Adipocyte (in vitro differentiated cells): ENCODE measurements around the gene CASZ1.

ENCODE experiments used
- DNase-seq: peaks from one replicate; pipeline ENCODE4 v3.0.0-alpha.2; 2015; ENCODE audit warnings: low read depth
- H3K27me3 ChIP-seq: replicated peaks from 2 replicates; pipeline ENCODE4 v1.7.0; 2013; ENCODE audit warnings: mild to moderate bottlenecking, low read length, moderate library complexity; ENCODE audit not compliant: control insufficient read depth, insufficient read depth
- H3K36me3 ChIP-seq: 2 replicates; pipeline ENCODE4 v1.7.0; 2013; ENCODE audit warnings: low read length, mild to moderate bottlenecking, moderate library complexity; ENCODE audit not compliant: control insufficient read depth, insufficient read depth, severe bottlenecking
- H3K4me1 ChIP-seq: 2 replicates; pipeline ENCODE4 v1.7.0; 2013; ENCODE audit warnings: mild to moderate bottlenecking, low read length, moderate library complexity; ENCODE audit not compliant: control insufficient read depth, insufficient read depth
- H3K4me3 ChIP-seq: 2 replicates; pipeline ENCODE4 v1.7.0; 2013; ENCODE audit warnings: mild to moderate bottlenecking, low read length, moderate library complexity
- H3K9ac ChIP-seq: 2 replicates; pipeline ENCODE4 v1.7.0; 2013; ENCODE audit warnings: mild to moderate bottlenecking, low read length, moderate library complexity
- H3K9me3 ChIP-seq: 2 replicates; pipeline ENCODE4 v1.7.0; 2013; ENCODE audit warnings: mild to moderate bottlenecking, low read length, moderate library complexity; ENCODE audit not compliant: control insufficient read depth

The CASZ1 gene

DNA sequence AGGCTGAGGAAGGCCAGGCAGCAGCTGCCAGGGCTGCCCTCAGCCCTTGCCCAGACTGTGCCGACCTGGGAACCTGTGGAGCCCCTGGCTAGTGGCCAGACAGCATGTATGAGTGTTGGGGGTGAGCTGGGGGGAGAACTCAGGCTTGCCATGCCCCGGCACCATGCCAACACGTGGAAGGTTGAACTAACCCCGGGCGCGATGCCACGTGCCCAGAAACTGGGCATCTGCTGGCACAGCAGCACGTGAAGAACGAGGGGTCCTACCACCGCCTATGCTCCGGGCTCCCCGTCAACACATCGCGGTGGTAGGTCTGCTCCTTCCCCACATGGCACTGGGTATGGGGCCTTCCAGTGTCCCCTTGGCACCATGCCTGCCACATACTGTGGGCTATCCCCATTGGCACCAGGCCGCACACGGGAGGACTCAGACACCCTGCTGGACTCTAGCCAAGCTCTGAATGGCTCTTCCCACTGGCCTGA is 68.7 kb downstream of the CASZ1 start:
- Histone ChIP-seq H3K4me3 (no peak overlapping the region), H3K36me3 (no peaks in the 10 kb centered on the region), H3K9me3 (peaks cover 4% of the 10 kb centered on the region), H3K4me1 (peaks cover 10% of the 10 kb centered on the region), H3K9ac (no peak overlapping the region), H3K27me3 (peaks cover 41% of the 10 kb centered on the region)
- DNase-seq, result no peak

DNA sequence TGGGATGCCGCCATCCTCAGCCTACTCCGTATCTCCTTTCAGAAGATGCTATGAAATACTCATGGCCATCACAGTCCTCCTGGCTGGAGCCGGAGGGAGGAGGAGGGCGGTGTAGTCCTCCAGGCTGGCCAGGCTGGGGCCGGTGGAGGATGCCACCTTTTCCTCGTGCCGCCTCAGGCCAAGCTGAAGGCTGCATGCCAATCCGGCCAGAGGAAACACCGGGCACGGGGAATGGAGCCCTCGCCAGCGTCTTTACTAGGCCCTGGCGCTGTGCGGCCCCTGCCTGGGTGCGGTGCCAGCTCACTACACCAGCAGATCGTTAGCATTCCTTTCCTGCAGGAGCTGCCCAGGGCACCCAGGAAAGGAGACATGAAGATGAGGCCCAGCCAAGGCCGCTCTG is 70.1 kb downstream of the CASZ1 start:
- Histone ChIP-seq H3K27me3 (peaks cover 46% of the 10 kb centered on the region), H3K4me1 (peaks cover 10% of the 10 kb centered on the region), H3K9ac (no peak overlapping the region), H3K36me3 (no peaks in the 10 kb centered on the region), H3K9me3 (peaks cover 4% of the 10 kb centered on the region), H3K4me3 (no peak overlapping the region)
- DNase-seq, result no peak

DNA sequence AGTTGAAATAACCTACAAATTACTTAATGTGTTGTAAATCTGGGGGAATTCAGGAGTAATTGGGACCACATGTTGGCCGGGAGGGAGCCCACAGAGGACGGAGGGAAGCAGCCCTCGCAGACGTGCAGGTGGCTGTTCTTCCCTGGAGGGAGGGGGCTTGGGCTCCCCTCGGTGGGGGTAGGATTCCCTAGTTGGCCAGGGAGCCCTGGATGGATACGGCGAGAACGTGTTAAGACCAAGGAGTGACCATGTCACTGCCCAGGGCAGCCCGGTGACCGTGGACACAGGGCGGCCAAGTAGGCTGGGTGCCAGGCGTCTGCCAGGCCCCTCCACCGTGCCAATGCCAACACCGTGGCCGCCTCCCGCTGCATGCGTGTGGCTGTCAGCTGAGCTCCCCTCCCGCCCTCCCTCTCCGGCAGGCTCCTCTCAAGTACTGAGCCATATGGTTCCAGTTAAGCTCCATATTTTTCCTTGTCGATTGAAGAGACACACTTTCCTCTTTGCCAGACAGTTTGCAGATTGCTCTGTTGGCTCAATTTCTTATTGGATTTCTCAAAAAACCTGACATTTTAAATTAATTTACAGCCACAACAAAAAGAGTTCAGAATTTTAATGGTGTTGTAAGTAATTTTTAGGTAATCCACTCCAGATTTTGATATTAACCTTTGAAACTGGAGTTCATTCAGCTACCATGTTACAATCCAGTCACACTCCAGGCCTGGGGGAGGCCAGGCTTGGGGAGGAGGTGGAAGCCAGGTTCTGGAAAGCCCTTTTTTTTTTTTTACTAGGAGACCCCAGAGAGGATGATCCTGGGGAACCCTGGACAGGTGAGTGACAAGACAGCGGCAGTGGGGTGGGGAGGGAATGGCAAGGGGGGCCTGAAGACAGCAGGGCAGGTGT is 71.2 kb downstream of the CASZ1 start:
- peak; percentile 89 for DNase-seq
- peaks cover 54% of the 10 kb centered on the region for H3K27me3 ChIP-seq
- H3K4me1 ChIP-seq, result peaks cover 10% of the 10 kb centered on the region
- H3K9ac ChIP-seq, result no peak overlapping the region
- H3K4me3 ChIP-seq, result no peak overlapping the region
- H3K9me3 ChIP-seq, result peaks cover 4% of the 10 kb centered on the region
- no peaks in the 10 kb centered on the region for H3K36me3 ChIP-seq

DNA sequence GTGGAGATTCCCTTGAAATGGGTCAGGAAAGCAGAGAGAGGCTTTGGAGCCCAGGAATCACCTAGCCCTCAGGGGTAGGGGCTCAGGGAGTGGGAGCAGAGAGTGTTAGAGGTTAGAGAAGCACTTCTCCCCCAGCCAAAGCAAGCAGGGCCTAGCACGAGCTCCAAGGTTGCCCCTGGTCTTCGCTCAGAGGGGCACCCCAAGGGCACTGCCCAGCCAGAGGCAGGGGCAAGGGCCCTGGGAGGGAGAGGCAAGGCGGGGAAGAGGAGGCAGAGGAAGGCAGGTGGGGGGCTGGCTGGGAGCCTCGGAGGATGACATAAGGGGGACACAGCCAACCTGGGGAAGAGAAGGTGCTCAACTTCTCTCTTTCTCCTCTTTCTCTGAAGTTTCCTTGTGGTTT is 71.9 kb downstream of the CASZ1 start:
- Histone ChIP-seq H3K9me3 (peaks cover 4% of the 10 kb centered on the region), H3K9ac (no peak overlapping the region), H3K4me3 (no peak overlapping the region), H3K36me3 (no peaks in the 10 kb centered on the region), H3K27me3 (peaks cover 61% of the 10 kb centered on the region), H3K4me1 (peaks cover 10% of the 10 kb centered on the region)
- no peak for DNase-seq

DNA sequence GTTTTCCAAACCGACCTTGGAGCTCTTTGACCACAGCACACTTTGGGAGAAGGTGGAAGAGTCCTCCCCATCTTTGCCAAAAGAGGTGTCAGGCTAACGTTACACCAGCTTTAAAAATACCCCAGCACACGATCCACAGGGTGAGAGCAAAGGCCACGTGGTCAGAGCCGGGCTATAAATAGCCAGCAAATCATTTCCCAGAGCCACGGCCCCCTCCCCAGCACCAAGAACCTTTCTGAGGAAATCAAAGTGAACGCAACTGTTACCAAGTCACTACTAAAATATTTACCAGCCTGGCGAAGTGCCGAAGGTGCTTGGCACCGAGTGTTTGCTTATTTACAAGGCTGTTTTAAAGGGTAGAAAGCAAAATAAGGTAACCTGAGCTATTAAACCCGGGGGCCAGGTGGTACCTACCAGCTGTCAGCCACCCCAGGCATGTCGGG is 72.4 kb downstream of the CASZ1 start:
- Histone ChIP-seq H3K9me3 (peaks cover 4% of the 10 kb centered on the region), H3K27me3 (peaks cover 65% of the 10 kb centered on the region), H3K4me1 (peaks cover 10% of the 10 kb centered on the region), H3K9ac (no peak overlapping the region), H3K4me3 (no peak overlapping the region), H3K36me3 (no peaks in the 10 kb centered on the region)
- DNase-seq, result peak; percentile 43

DNA sequence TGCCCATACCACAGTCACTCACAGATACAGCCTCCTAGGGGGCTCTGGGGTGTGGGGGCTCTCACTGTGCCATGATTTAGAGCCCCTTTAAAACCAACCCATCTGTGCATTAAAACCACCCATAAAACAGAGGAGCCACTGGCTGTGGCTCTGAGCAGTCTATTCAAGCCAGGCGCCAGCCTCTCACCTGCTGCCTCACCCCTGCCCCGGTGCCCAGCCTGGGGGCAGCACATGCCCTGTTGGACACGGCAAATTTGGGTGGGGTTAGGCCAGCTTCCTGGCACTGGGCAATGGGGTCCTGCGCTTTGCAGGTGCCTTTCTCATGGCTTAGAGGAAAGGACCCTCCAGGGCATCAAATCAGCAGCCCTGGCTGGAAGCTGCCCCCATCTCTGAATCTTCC is 73.1 kb downstream of the CASZ1 start:
- no peaks in the 10 kb centered on the region for H3K36me3 ChIP-seq
- H3K9ac ChIP-seq, result no peak overlapping the region
- peaks cover 10% of the 10 kb centered on the region for H3K4me1 ChIP-seq
- peaks cover 72% of the 10 kb centered on the region for H3K27me3 ChIP-seq
- DNase-seq, result no peak
- H3K9me3 ChIP-seq, result peaks cover 4% of the 10 kb centered on the region
- no peak overlapping the region for H3K4me3 ChIP-seq

DNA sequence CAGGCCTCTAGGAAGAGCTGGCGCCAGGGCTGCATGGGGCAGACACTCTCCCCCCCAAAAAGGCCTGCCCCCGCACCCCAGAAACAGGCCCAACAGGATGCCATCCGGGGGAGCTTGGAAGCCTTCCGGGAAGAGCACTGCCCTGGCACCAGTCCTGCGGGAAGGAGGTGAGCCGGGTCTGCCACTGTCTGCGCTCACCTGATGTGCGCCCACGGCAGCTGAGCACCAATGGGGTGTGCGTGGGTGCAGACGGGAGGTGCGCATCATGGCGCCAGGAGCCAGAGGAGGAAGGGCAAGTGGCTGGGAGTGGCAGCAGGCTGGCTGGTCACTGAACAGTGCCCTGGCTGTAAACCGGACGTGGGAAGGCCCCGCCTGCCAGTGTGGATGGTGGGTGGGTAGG is 73.6 kb downstream of the CASZ1 start:
- Histone ChIP-seq H3K9me3 (peaks cover 4% of the 10 kb centered on the region), H3K27me3 (peaks cover 73% of the 10 kb centered on the region)
- no peak for DNase-seq

DNA sequence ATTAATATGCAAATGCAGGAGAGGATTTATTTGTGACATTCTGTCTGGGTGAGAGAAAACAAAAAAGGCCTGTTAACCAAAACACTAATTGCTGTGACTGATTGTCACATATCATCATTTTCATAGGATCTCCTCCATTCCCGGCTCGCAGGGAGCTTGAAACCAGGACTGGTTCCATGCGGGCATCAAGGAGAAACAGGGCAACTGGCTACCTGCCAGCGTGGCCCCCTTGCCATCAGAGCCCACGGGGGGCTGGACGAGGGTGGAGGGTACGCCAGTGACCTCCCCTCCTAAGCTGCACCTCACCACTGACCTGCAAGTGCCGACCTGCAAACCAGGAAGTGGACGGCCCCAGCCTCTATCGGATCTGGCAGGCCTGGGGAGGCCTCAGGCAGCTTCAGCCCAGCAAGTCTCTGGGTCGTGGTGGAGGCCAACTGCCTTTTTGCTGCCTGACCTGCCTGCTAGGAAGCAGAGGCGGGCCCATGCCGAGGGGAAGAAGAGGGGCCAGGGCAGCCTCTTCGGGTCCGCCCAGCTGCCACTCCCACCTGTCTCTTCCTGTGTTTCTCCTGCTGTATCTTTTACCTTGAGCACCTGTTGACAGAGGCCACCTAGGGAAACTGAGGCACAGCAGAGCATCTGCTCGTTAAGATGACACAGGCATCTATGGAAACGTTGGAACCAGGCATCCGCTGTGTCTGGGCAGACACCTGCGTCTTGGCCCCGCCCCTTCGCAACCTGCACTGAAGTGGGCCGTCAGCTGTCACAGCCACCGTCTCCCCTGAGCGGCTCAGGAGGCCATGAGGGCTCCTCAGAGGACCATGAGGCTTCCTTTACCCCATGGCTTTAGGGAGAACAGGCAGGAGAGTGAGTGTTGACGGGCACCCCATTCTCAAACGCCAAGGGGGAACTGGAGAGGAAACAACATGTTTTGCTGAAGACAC is 74.8 kb downstream of the CASZ1 start:
- Histone ChIP-seq H3K4me3 (no peak overlapping the region), H3K4me1 (peaks cover 10% of the 10 kb centered on the region), H3K27me3 (peaks cover 71% of the 10 kb centered on the region), H3K36me3 (no peaks in the 10 kb centered on the region), H3K9me3 (peaks cover 4% of the 10 kb centered on the region), H3K9ac (no peak overlapping the region)
- DNase-seq, result no peak

More for the DNA sequence above, 73.6 kb downstream of the CASZ1 start:
- peaks cover 10% of the 10 kb centered on the region for H3K4me1 ChIP-seq
- H3K4me3 ChIP-seq, result no peak overlapping the region
- no peak overlapping the region for H3K9ac ChIP-seq
- H3K36me3 ChIP-seq, result no peaks in the 10 kb centered on the region

DNA sequence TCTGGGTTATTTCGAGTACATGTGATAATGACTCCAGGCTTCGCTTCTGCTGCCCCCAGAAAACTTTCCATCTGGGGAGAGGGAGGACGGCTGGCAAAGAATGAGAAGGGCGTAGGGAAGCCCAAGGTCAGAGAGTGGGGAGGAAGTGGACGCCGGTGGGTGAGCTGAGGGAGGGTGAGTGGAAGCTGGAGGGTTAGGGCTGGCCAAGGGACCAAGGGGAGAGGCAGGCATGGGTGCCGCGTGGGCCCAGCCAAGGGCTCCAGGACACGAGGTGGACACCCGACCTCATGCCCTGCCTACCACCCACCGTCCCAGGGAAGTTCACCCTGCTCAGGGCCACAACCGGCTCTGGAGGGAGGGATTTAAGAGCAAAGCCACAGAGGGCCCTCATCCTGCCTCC is 75.8 kb downstream of the CASZ1 start:
- peaks cover 4% of the 10 kb centered on the region for H3K9me3 ChIP-seq
- H3K9ac ChIP-seq, result no peak overlapping the region
- H3K4me1 ChIP-seq, result peaks cover 10% of the 10 kb centered on the region
- H3K4me3 ChIP-seq, result no peak overlapping the region
- DNase-seq, result no peak
- H3K36me3 ChIP-seq, result no peaks in the 10 kb centered on the region
- peaks cover 71% of the 10 kb centered on the region for H3K27me3 ChIP-seq

DNA sequence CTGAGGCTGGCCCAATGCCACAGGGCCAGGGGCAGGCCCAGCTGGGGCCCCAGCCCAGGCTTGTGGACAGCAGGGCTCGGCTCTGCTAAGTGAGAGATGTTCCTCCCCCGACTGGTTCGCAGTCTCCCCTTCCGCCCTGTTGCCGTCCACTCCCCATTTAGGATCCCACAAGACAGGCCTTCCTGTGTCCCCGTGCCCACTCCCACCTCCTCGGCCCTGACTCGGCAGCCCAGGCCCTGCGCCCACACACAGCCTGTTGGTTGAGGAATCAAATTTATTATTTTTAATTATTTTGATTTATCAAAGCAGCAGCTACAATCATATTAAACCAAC is 78.4 kb downstream of the CASZ1 start:
- Histone ChIP-seq H3K9me3 (no peaks in the 10 kb centered on the region), H3K4me1 (no peaks in the 10 kb centered on the region), H3K27me3 (peaks cover 80% of the 10 kb centered on the region), H3K36me3 (no peaks in the 10 kb centered on the region), H3K9ac (no peak overlapping the region), H3K4me3 (no peak overlapping the region)
- DNase-seq, result no peak
